ENCODE measurements around the gene PDGFC.

GRCh38 chr4:156805696-156806095 is 165.9 kb downstream of the PDGFC start:
- TF ChIP-seq CTCF (IDR thresholded peaks at IDR 0.05 in 2 of 3, conservative IDR thresholded peaks at IDR 0.05 in 1 of 3; ENCODE audit: borderline replicate concordance in 1 of 3, insufficient read depth in 1 of 3, low read depth in 2 of 3, low read length in 2 of 3): no peak
- no peak for TF ChIP-seq TCF7L2 (IDR thresholded peaks at IDR 0.05; ENCODE audit: borderline replicate concordance, extremely low read depth, insufficient read depth, insufficient read length)
- TF ChIP-seq RAD21 (IDR thresholded peaks at IDR 0.05; ENCODE audit: low read depth): no peak
- no peak for TF ChIP-seq EZH2 (IDR thresholded peaks at IDR 0.05)
- TF ChIP-seq POLR2A (IDR thresholded peaks at IDR 0.05; ENCODE audit: borderline replicate concordance, extremely low read depth, insufficient read depth, insufficient read length): no peak
- TF ChIP-seq ATF3 (IDR thresholded peaks at IDR 0.05): no peak
- TF ChIP-seq JUND (IDR thresholded peaks at IDR 0.05): no peak
- TF ChIP-seq POLR2AphosphoS5 (IDR thresholded peaks at IDR 0.05; ENCODE audit: low read depth, low read length): no peak
- no peak for TF ChIP-seq ELF1 (IDR thresholded peaks at IDR 0.05; ENCODE audit: borderline replicate concordance, low read depth)
- no peak for TF ChIP-seq EZH2phosphoT487 (IDR thresholded peaks at IDR 0.05; ENCODE audit: borderline replicate concordance)
- no peak for TF ChIP-seq SIN3A (IDR thresholded peaks at IDR 0.05; ENCODE audit: low read depth)
